ENCODE results near the gene GRM5.

The GRM5 gene

GRCh38 chr11:88813233-88813915 lies 252.4 kb downstream of the GRM5 start:
- Histone ChIP-seq H3K27me3 (ENCODE audit: control insufficient read depth in 1 of 2, insufficient read depth in 2 of 2, low read length in 2 of 2) (no peaks in the 10 kb centered on the region), H3K36me3 (ENCODE audit: control insufficient read depth in 1 of 2, insufficient read depth in 2 of 2, low read length in 2 of 2) (no peaks in the 10 kb centered on the region), H3K4me3 (ENCODE audit: low read depth in 1 of 2, low read length in 2 of 2) (no peak overlapping the region), H3K27ac (ENCODE audit: low read depth, low read length) (no peak overlapping the region), H3K4me1 (ENCODE audit: control insufficient read depth in 1 of 2, insufficient read depth in 2 of 2, low read length in 2 of 2) (no peaks in the 10 kb centered on the region), H3K9me3 (ENCODE audit: control insufficient read depth in 1 of 2, low read length in 2 of 2) (no peaks in the 10 kb centered on the region), H3K9ac (ENCODE audit: low read depth in 1 of 2, low read length in 2 of 2) (no peak overlapping the region)

DNA sequence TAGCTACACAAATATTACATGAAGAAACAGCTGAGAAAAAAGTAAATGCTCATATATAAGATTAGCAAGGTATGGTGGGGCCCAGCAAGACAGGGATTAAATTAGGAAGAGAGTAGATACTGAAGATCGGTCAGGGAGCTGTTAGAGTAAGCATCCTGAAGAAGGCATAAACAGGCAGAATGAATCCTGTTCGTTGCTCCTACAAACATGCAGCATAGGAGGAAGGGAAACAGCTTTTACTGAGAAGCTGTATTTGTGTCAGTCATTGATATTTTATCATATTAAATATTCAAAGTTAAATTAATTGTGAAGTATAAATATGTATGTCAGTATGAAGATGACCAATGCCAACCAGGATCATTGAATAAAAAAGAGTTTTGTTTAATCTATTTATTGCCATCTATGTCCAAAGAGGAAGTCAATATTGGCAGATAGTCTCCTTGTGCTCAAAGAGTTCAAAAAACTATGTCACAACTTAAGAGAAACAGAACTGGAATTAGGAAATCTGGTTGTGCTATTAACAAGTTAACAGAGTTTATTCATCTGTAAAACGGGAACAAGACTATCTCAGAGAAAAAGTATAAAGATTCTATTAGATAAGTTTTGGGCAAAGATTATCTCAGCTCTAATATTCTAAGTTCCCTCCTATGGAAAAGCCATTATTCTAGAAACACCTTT lies 255.2 kb downstream of the GRM5 start:
- Histone ChIP-seq H3K27ac (ENCODE audit: low read depth, low read length) (no peak overlapping the region), H3K36me3 (ENCODE audit: control insufficient read depth in 1 of 2, insufficient read depth in 2 of 2, low read length in 2 of 2) (no peaks in the 10 kb centered on the region), H3K4me3 (ENCODE audit: low read depth in 1 of 2, low read length in 2 of 2) (no peak overlapping the region), H3K9me3 (ENCODE audit: control insufficient read depth in 1 of 2, low read length in 2 of 2) (no peaks in the 10 kb centered on the region), H3K4me1 (ENCODE audit: control insufficient read depth in 1 of 2, insufficient read depth in 2 of 2, low read length in 2 of 2) (no peaks in the 10 kb centered on the region), H3K9ac (ENCODE audit: low read depth in 1 of 2, low read length in 2 of 2) (no peak overlapping the region), H3K27me3 (ENCODE audit: control insufficient read depth in 1 of 2, insufficient read depth in 2 of 2, low read length in 2 of 2) (no peaks in the 10 kb centered on the region)

- H3K4me1 ChIP-seq (ENCODE audit: control insufficient read depth in 1 of 2, insufficient read depth in 2 of 2, low read length in 2 of 2): no peaks in the 10 kb centered on the region
- no peaks in the 10 kb centered on the region for H3K9me3 ChIP-seq (ENCODE audit: control insufficient read depth in 1 of 2, low read length in 2 of 2)
- no peak overlapping the region for H3K27ac ChIP-seq (ENCODE audit: low read depth, low read length)
- no peak overlapping the region for H3K9ac ChIP-seq (ENCODE audit: low read depth in 1 of 2, low read length in 2 of 2)
- no peaks in the 10 kb centered on the region for H3K36me3 ChIP-seq (ENCODE audit: control insufficient read depth in 1 of 2, insufficient read depth in 2 of 2, low read length in 2 of 2)
- H3K27me3 ChIP-seq (ENCODE audit: control insufficient read depth in 1 of 2, insufficient read depth in 2 of 2, low read length in 2 of 2): no peaks in the 10 kb centered on the region
- no peak overlapping the region for H3K4me3 ChIP-seq (ENCODE audit: low read depth in 1 of 2, low read length in 2 of 2)
These were observed 256.7 kb downstream of the GRM5 start for GRCh38 chr11:88809126-88809525.

- H3K27me3 ChIP-seq (ENCODE audit: control insufficient read depth in 1 of 2, insufficient read depth in 2 of 2, low read length in 2 of 2): no peaks in the 10 kb centered on the region
- H3K4me3 ChIP-seq (ENCODE audit: low read depth in 1 of 2, low read length in 2 of 2): no peak overlapping the region
- H3K4me1 ChIP-seq (ENCODE audit: control insufficient read depth in 1 of 2, insufficient read depth in 2 of 2, low read length in 2 of 2): no peaks in the 10 kb centered on the region
- no peak overlapping the region for H3K27ac ChIP-seq (ENCODE audit: low read depth, low read length)
- no peak overlapping the region for H3K9ac ChIP-seq (ENCODE audit: low read depth in 1 of 2, low read length in 2 of 2)
- no peaks in the 10 kb centered on the region for H3K9me3 ChIP-seq (ENCODE audit: control insufficient read depth in 1 of 2, low read length in 2 of 2)
- H3K36me3 ChIP-seq (ENCODE audit: control insufficient read depth in 1 of 2, insufficient read depth in 2 of 2, low read length in 2 of 2): no peaks in the 10 kb centered on the region
These were observed 258.4 kb downstream of the GRM5 start for GRCh38 chr11:88807349-88807748.

DNA sequence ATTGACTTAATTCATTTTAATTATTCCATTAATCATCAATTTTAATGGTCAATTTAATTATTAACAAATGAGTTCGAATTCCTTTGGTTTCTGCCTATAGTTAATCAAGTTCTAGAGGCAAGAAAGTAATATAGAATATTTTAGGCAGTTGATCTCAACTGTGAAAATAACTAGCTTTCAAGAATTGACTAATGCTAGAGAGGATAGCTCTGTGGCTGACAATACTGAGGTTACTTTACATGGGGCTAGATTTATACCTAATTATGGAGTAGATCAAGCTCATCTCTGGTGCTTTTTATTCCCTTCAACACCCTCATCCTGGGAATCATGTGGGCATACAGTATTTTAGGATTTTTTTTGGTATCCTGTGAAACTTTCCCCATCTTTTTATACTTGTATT lies 259.4 kb downstream of the GRM5 start:
- no peak overlapping the region for H3K4me3 ChIP-seq (ENCODE audit: low read depth in 1 of 2, low read length in 2 of 2)
- H3K9ac ChIP-seq (ENCODE audit: low read depth in 1 of 2, low read length in 2 of 2): no peak overlapping the region
- H3K9me3 ChIP-seq (ENCODE audit: control insufficient read depth in 1 of 2, low read length in 2 of 2): no peaks in the 10 kb centered on the region
- no peaks in the 10 kb centered on the region for H3K4me1 ChIP-seq (ENCODE audit: control insufficient read depth in 1 of 2, insufficient read depth in 2 of 2, low read length in 2 of 2)
- H3K36me3 ChIP-seq (ENCODE audit: control insufficient read depth in 1 of 2, insufficient read depth in 2 of 2, low read length in 2 of 2): no peaks in the 10 kb centered on the region
- H3K27me3 ChIP-seq (ENCODE audit: control insufficient read depth in 1 of 2, insufficient read depth in 2 of 2, low read length in 2 of 2): no peaks in the 10 kb centered on the region
- H3K27ac ChIP-seq (ENCODE audit: low read depth, low read length): no peak overlapping the region

DNA sequence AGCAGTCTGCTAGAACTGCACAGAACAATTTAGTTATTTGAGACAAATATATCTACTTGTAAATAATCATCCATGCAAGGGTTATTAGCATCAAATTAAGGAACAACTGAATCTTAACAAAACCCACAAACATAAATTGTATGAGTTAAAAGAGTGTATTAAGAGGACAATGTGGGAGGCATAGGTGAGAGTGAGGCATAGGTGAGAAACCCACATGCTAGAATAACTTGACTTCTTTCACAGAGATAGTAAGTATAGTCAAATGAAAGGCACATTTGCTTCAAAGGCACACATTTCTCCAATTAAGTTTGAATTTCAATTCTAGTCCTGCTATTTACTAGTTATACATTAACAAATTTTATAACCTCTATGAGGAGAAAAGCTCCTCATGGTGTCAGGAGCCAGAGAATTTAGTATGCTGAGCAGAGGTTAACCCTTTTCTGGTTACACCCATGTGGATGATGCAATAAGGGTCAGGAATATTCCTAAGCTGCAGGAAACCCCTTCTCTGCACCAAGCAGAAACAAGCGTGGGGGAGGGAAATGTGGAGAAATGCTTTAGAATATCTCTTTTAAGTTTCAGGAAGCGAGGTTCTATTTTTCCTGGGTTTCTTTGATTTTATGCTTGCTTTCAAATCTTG lies 264.2 kb downstream of the GRM5 start:
- Histone ChIP-seq H3K36me3 (ENCODE audit: control insufficient read depth in 1 of 2, insufficient read depth in 2 of 2, low read length in 2 of 2) (no peaks in the 10 kb centered on the region), H3K4me1 (ENCODE audit: control insufficient read depth in 1 of 2, insufficient read depth in 2 of 2, low read length in 2 of 2) (no peaks in the 10 kb centered on the region), H3K27ac (ENCODE audit: low read depth, low read length) (no peak overlapping the region), H3K9ac (ENCODE audit: low read depth in 1 of 2, low read length in 2 of 2) (no peak overlapping the region), H3K27me3 (ENCODE audit: control insufficient read depth in 1 of 2, insufficient read depth in 2 of 2, low read length in 2 of 2) (no peaks in the 10 kb centered on the region), H3K9me3 (ENCODE audit: control insufficient read depth in 1 of 2, low read length in 2 of 2) (no peaks in the 10 kb centered on the region), H3K4me3 (ENCODE audit: low read depth in 1 of 2, low read length in 2 of 2) (no peak overlapping the region)

DNA sequence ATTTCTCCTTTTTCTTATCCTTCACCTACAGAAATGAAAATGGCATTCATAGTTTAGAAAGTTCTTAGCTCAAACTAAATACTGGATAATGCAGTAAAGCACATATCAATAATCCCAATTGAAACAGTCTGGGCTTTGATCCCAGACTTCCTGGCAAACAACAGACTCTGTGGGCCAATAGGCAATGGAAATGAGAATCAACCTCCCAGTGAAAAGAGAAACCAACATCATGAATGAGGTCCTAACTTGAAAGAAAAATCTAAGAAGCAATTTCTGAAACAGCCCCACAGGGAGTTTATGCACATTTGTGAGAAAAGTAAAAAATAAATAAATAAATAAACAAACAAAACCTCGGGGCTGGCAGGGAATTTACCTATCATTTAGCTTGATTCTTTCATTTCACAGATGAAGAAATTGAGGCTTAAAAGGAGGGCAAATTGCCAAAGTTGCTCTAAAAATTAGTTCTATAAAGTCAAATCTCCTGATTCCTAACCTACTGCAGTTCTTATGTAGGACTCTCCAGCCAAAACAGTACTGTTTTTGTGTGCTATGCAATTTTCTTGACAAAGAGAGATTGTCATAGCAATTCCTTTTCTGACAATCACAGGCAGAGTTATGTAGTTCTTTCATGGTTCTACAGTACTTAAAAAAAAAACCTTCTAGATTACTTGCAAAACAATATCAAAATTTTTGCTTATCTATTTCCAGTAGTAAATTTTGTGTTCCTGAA lies 265.8 kb downstream of the GRM5 start:
- Histone ChIP-seq H3K27me3 (ENCODE audit: control insufficient read depth in 1 of 2, insufficient read depth in 2 of 2, low read length in 2 of 2) (no peaks in the 10 kb centered on the region), H3K36me3 (ENCODE audit: control insufficient read depth in 1 of 2, insufficient read depth in 2 of 2, low read length in 2 of 2) (no peaks in the 10 kb centered on the region), H3K9me3 (ENCODE audit: control insufficient read depth in 1 of 2, low read length in 2 of 2) (no peaks in the 10 kb centered on the region), H3K27ac (ENCODE audit: low read depth, low read length) (no peak overlapping the region), H3K4me1 (ENCODE audit: control insufficient read depth in 1 of 2, insufficient read depth in 2 of 2, low read length in 2 of 2) (no peaks in the 10 kb centered on the region), H3K9ac (ENCODE audit: low read depth in 1 of 2, low read length in 2 of 2) (no peak overlapping the region), H3K4me3 (ENCODE audit: low read depth in 1 of 2, low read length in 2 of 2) (no peak overlapping the region)

GRCh38 chr11:88790182-88790581 lies 275.6 kb downstream of the GRM5 start:
- Histone ChIP-seq H3K4me1 (ENCODE audit: control insufficient read depth in 1 of 2, insufficient read depth in 2 of 2, low read length in 2 of 2) (no peaks in the 10 kb centered on the region), H3K4me3 (ENCODE audit: low read depth in 1 of 2, low read length in 2 of 2) (no peak overlapping the region), H3K27ac (ENCODE audit: low read depth, low read length) (no peak overlapping the region), H3K27me3 (ENCODE audit: control insufficient read depth in 1 of 2, insufficient read depth in 2 of 2, low read length in 2 of 2) (no peaks in the 10 kb centered on the region), H3K9ac (ENCODE audit: low read depth in 1 of 2, low read length in 2 of 2) (no peak overlapping the region), H3K9me3 (ENCODE audit: control insufficient read depth in 1 of 2, low read length in 2 of 2) (no peaks in the 10 kb centered on the region), H3K36me3 (ENCODE audit: control insufficient read depth in 1 of 2, insufficient read depth in 2 of 2, low read length in 2 of 2) (no peaks in the 10 kb centered on the region)

DNA sequence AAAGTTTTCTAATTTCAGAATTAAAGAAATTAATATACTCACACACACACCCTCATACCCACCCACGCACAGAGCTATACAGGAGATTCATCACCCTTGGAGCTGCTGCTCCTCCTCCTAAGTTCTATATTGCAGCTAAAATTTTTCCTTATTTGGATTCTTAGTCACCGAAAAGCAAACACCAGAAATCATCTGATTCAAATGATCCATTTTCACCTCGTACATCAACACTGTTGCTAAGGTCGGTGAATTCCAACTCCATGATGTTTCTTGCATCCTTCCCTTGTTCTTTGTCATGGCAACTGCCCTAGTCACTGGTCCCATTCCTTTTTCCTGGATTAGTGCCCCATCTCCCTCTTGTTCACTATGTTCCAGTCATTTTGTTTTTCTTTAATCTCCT lies 286.2 kb downstream of the GRM5 start:
- no peak overlapping the region for H3K27ac ChIP-seq (ENCODE audit: low read depth, low read length)
- H3K4me3 ChIP-seq (ENCODE audit: low read depth in 1 of 2, low read length in 2 of 2): no peak overlapping the region
- H3K9me3 ChIP-seq (ENCODE audit: control insufficient read depth in 1 of 2, low read length in 2 of 2): no peaks in the 10 kb centered on the region
- no peaks in the 10 kb centered on the region for H3K4me1 ChIP-seq (ENCODE audit: control insufficient read depth in 1 of 2, insufficient read depth in 2 of 2, low read length in 2 of 2)
- H3K9ac ChIP-seq (ENCODE audit: low read depth in 1 of 2, low read length in 2 of 2): no peak overlapping the region
- no peaks in the 10 kb centered on the region for H3K27me3 ChIP-seq (ENCODE audit: control insufficient read depth in 1 of 2, insufficient read depth in 2 of 2, low read length in 2 of 2)
- no peaks in the 10 kb centered on the region for H3K36me3 ChIP-seq (ENCODE audit: control insufficient read depth in 1 of 2, insufficient read depth in 2 of 2, low read length in 2 of 2)

DNA sequence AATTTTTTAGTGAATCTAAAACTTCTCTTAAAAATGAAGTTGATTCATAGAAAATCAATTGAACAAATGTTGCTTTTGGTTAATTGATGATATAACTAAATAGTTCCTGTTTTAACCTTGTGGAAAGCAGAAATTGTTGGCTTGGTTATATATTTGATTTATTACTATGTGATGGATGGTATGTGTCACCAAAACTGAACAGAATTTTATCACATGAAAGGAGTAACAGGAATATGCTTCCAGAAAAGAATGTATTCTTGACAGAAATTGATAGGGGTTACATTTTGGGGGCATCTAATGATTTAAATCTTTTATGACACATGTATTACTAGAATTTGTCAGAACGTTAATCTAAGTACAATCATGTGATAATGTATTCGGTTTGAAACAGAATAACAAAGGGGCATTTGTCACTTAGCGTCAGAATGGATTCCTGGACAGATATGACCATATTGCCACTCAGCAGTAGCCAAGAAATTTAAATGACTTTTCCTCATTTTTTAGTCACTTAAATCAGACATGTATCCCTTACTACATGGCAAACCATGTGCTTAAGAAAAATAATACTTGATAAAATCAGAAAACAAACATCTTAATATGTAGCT lies 295.2 kb downstream of the GRM5 start:
- Histone ChIP-seq H3K9ac (ENCODE audit: low read depth in 1 of 2, low read length in 2 of 2) (no peak overlapping the region), H3K27ac (ENCODE audit: low read depth, low read length) (no peak overlapping the region), H3K9me3 (ENCODE audit: control insufficient read depth in 1 of 2, low read length in 2 of 2) (no peaks in the 10 kb centered on the region), H3K36me3 (ENCODE audit: control insufficient read depth in 1 of 2, insufficient read depth in 2 of 2, low read length in 2 of 2) (no peaks in the 10 kb centered on the region), H3K4me1 (ENCODE audit: control insufficient read depth in 1 of 2, insufficient read depth in 2 of 2, low read length in 2 of 2) (no peaks in the 10 kb centered on the region), H3K27me3 (ENCODE audit: control insufficient read depth in 1 of 2, insufficient read depth in 2 of 2, low read length in 2 of 2) (no peaks in the 10 kb centered on the region), H3K4me3 (ENCODE audit: low read depth in 1 of 2, low read length in 2 of 2) (no peak overlapping the region)

Data from duodenal mucosa (tissue), 2 donors.